Mesodermal cell (in vitro differentiated cells): ENCODE measurements around the gene STUM.
"Not testable (repeated sequence)": the region's sequence is repeated elsewhere in the genome, so short reads cannot be mapped to it uniquely, and the experiment has no call there.

ENCODE experiments used
- H3K27ac ChIP-seq: 2 replicates; pipeline ENCODE4 v1.7.0; 2013; ENCODE audit warnings: mild to moderate bottlenecking, low read depth, low read length, moderate library complexity; ENCODE audit not compliant: severe bottlenecking
- H3K36me3 ChIP-seq: 2 replicates; pipeline ENCODE4 v1.7.1; 2013; ENCODE audit warnings: mild to moderate bottlenecking, low read length, moderate library complexity; ENCODE audit not compliant: control insufficient read depth, insufficient read depth
- H3K4me1 ChIP-seq: one replicate; pipeline ENCODE4 v1.7.1; 2013; ENCODE audit warnings: mild to moderate bottlenecking, low read length; ENCODE audit not compliant: insufficient read depth, control insufficient read depth, poor library complexity, severe bottlenecking
- H3K4me3 ChIP-seq: 2 replicates; pipeline ENCODE4 v1.7.0; 2013; ENCODE audit warnings: low read length, control low read depth, mild to moderate bottlenecking; ENCODE audit not compliant: insufficient read depth, poor library complexity, severe bottlenecking; ENCODE audit errors: extremely low read depth
- H3K9me3 ChIP-seq: 2 replicates; pipeline ENCODE4 v1.7.1; 2013; ENCODE audit warnings: mild to moderate bottlenecking, low read length, moderate library complexity; ENCODE audit not compliant: control insufficient read depth
- WGBS, 2 experiments: methylation state at CpG; one replicate each; pipeline ENCODE4 v1.1.5; 2013; ENCODE audit warnings: missing lambda C conversion rate in 2 of 2; ENCODE audit not compliant: insufficient coverage in 2 of 2; 5-methylcytosine and 5-hydroxymethylcytosine counted together

STUM gene

DNA sequence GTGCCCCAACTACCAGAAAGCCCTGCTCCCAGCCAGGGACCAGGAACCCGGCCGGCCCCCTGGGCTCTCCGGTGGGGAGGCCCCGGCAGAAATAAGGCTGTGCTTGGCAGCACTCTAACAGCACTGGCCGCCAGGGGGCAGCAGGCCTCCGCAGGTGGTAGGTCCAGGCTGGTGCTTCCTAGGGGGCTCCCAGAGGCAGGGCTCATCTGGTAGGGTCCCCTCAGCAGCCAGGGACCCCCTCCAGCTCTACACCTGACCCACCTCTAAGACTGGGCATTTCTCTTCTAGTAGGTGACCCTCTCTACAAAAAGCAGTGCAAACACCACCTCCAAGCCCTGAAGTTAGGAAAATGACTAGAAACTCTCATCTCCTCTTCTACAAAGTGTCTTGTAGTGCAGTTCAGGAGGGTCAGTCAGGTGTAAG is 85.6 kb downstream of the STUM start:
- Histone ChIP-seq H3K36me3 (peaks cover 5% of the 10 kb centered on the region), H3K4me1 (no peaks in the 10 kb centered on the region), H3K4me3 (no peak overlapping the region), H3K9me3 (no peaks in the 10 kb centered on the region), H3K27ac (no peak overlapping the region)
- 18 to 28% methylated on average over 6 of the region's 6 CpGs for WGBS, 2 experiments

DNA sequence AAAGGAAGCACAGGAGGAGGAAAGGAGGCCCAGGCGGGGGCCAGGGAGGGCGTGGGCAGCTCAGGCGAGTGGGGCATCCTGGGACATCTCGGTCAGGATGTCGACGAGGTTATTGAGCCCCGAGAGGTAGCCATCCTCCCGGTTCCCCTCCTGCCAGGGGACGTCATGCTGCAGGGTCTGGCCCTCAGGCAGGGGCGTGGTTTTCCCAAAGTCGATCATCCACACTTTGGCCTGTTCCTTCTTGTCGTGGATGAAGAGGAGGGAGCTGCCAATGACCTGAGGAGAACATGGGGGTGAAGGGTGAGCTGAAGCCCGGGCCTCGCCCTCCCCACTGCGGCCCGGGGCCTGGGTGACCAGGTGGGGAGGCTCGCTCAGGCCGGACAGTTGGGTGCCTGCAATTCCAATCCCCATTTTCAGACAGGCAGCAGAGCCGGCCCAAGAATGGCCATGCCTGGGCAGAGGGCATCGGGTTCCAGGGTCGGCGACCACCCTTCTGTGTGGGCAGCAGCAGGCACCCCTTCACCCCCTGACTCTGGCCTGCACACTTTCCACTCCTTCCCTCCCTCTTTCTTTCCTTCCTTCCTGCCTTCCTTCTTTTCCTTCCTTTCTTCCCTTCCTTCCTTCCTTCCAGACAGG is 86.2 kb downstream of the STUM start:
- no peak overlapping the region for H3K4me3 ChIP-seq
- no peak overlapping the region for H3K27ac ChIP-seq
- H3K4me1 ChIP-seq: no peaks in the 10 kb centered on the region
- no peaks in the 10 kb centered on the region for H3K9me3 ChIP-seq
- 90 to 94% methylated on average over 22 of the region's 22 CpGs for whole genome bisulfite sequencing, 2 experiments
- H3K36me3 ChIP-seq: peaks cover 9% of the 10 kb centered on the region

DNA sequence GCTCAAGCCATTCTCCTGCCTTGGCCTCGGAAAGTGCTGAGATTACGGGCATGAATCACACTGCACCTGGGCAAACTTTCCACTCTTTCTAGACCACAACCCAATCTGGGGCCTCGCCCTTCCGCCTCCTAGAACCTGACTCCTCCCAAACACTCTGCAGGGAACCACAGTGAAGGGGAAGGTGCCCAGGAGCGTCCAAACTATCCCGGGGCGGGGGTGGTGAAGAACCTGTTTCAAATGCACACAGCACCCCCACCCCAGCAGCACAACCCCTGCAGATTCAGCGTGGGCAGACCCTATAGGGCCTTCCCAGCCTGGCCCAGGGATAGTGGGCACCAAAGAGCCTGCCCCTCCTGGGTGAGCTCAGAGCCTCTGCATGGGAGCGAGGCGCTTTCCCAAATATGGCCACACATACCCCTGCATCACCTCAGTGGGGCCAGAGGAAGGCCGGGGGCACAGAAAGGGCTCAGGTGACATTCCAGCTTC is 86.9 kb downstream of the STUM start:
- peaks cover 15% of the 10 kb centered on the region for H3K36me3 ChIP-seq
- 78 to 82% methylated on average over 8 of the region's 11 CpGs for WGBS, 2 experiments
- H3K27ac ChIP-seq: no peak overlapping the region
- H3K9me3 ChIP-seq: no peaks in the 10 kb centered on the region
- H3K4me3 ChIP-seq: no peak overlapping the region
- no peaks in the 10 kb centered on the region for H3K4me1 ChIP-seq

DNA sequence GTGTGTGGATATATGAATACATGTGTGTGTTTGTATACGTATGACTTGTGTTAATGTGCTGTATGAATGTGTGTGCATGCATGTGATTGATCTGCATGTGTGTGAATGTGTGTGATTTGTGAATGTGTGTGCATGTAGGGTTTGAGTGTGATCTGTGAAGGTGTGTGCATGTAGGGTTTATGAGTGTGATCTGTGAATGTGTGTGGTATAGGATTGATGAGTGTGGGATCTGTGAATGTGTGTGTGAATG is 88.2 kb downstream of the STUM start:
- Histone ChIP-seq H3K4me1 (no peaks in the 10 kb centered on the region), H3K36me3 (peaks cover 17% of the 10 kb centered on the region), H3K4me3 (no peak overlapping the region), H3K9me3 (no peaks in the 10 kb centered on the region), H3K27ac (no peak overlapping the region)
- 95 to 96% methylated on average over 1 of the region's 1 CpG for WGBS, 2 experiments

DNA sequence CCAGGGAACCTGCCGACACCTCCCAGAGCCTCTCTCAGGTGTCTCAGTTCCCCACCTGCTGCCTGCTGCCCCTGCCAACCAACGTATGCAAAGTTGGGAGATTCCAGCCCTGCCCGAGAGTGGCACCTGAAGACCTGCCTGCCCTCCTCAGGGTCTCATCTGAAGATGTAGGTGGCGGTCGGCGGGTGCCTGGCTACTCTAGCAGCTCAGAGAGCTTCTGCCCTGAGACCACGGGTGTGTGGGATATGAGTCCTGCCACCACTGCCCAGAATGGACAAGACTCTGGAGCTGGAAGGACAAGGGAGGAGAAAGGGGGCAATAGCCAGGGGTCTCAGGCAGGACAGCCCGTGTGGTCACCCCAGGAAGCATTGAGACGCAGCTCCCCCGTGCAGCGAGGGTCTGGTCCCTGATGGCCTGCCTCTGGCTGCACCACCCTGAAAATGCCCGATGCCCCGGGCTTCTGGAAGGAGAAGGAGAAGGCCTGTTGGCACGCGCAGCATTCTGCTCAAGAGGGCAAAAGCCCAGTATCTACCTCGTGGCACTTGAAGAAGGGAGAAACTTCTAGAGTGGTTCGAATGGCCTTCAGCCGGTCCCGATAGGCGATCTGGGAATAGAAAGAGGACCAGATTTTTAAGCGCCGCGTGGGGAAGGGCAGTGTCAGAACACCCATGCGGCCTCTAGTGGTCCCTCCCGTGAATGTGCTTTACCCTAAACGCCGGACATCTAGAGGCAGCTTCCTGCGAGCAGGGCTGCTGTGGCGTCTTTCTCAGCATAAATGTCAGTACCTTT is 88.8 kb downstream of the STUM start:
- peaks cover 23% of the 10 kb centered on the region for H3K36me3 ChIP-seq
- no peaks in the 10 kb centered on the region for H3K4me1 ChIP-seq
- H3K4me3 ChIP-seq: no peak overlapping the region
- no peak overlapping the region for H3K27ac ChIP-seq
- 80 to 86% methylated on average over 28 of the region's 29 CpGs for WGBS, 2 experiments
- H3K9me3 ChIP-seq: no peaks in the 10 kb centered on the region

DNA sequence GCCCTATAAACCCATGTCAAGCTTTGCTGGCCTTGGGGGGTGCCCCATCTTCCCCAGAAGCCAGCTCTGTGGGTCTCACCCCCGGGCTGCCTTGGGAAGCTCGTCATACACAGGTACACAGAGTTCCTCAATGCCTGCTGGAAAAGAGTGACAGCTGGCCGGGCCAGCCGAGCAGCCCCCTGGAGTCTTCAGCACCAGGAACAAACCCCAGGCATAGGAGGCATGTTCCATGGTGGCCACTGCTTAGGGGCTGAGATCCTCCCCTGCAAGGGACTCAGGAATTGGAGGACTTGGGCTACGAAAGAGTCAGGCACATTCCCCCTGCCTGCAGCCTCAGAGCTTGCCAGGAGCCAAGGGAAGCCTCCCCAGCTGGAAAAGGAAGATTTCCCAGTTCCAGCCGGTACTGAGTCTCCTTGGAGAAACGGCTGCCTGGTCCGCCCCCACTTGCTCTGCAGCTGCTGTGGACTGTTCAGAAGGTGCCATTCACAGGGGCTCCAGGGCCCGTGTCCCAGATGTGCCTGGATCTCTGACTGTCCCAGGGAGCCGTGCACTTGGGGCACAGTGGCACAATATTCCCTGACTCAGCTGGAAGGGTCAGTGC is 89.5 kb downstream of the STUM start:
- H3K9me3 ChIP-seq: no peaks in the 10 kb centered on the region
- peaks cover 6% of the 10 kb centered on the region for H3K4me1 ChIP-seq
- 85 to 89% methylated on average over 9 to 10 of the region's 10 CpGs for WGBS, 2 experiments
- H3K27ac ChIP-seq: no peak overlapping the region
- peaks cover 25% of the 10 kb centered on the region for H3K36me3 ChIP-seq
- no peak overlapping the region for H3K4me3 ChIP-seq

DNA sequence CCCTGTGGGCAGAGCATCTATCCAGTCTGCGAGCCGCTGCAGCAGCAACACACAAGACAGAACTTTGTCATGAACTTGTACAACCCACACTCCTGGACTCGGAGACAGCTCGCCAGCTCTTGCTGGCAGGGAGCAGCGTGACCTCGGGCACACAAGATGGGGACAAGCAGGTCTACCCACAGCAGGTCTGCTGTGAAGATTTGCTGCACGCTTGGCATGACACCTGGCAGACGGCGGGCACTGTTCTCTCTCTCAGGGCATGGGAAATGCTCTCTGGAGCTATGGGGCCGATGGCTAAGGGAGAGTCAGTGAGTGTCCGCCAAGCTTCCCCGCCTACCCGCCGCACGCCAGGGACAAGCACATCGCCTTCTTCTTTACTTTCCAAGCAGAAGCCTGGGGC is 90.0 kb downstream of the STUM start:
- peaks cover 25% of the 10 kb centered on the region for H3K36me3 ChIP-seq
- no peak overlapping the region for H3K27ac ChIP-seq
- H3K4me1 ChIP-seq: peaks cover 10% of the 10 kb centered on the region
- H3K4me3 ChIP-seq: no peak overlapping the region
- no peaks in the 10 kb centered on the region for H3K9me3 ChIP-seq
- 88 to 98% methylated on average over 12 to 16 of the region's 16 CpGs for WGBS, 2 experiments

DNA sequence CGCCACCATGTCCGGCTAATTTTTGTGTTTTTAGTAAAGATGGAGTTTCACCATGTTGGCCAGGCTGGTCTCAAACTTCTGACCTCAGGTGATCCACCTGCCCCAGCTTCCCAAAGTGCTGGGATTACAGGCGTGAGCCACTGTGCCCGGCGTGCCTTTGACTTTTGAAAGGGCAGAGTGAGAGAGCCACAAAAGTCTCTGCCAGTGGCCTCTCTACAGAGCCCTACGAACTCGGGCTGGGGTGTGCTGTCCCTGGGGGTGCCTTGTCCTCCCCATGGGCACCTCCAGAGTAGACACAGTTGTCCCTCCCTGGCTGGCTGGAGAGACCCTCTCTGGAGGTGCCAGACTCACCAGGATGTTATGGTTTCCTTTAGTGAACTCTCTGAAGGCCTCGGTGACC is 90.6 kb downstream of the STUM start:
- H3K4me3 ChIP-seq, H3K9me3 ChIP-seq, H3K27ac ChIP-seq: not testable (repeated sequence)
- Histone ChIP-seq H3K36me3 (peaks cover 25% of the 10 kb centered on the region), H3K4me1 (peaks cover 16% of the 10 kb centered on the region)
- 90 to 92% methylated on average over 6 to 8 of the region's 8 CpGs for WGBS, 2 experiments

DNA sequence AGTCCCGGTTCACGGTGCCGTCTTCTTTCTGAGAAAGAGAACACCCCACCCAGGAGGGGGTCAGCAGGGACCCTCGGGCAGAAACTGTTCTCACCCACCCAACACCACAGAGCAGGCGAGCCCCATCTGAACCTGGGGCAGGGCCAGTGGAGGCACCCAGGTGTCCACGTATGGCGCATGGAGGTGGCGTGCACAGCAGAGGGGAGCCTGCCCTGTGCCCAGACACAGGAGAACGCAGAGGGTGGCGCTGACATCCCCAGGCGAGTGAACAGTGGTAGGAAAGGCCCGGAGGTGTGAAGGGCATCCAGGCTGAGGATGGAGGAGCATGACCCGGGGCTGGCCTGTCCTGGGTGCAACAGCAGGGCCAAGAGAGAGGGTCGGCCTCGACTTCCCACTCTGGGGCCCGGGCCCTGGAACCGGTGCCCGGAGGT is 91.1 kb downstream of the STUM start:
- H3K9me3 ChIP-seq: no peaks in the 10 kb centered on the region
- H3K4me1 ChIP-seq: peaks cover 18% of the 10 kb centered on the region
- WGBS, 2 experiments: 94 to 95% methylated on average over 14 to 15 of the region's 18 CpGs
- peaks cover 27% of the 10 kb centered on the region for H3K36me3 ChIP-seq
- H3K4me3 ChIP-seq: no peak overlapping the region
- no peak overlapping the region for H3K27ac ChIP-seq

DNA sequence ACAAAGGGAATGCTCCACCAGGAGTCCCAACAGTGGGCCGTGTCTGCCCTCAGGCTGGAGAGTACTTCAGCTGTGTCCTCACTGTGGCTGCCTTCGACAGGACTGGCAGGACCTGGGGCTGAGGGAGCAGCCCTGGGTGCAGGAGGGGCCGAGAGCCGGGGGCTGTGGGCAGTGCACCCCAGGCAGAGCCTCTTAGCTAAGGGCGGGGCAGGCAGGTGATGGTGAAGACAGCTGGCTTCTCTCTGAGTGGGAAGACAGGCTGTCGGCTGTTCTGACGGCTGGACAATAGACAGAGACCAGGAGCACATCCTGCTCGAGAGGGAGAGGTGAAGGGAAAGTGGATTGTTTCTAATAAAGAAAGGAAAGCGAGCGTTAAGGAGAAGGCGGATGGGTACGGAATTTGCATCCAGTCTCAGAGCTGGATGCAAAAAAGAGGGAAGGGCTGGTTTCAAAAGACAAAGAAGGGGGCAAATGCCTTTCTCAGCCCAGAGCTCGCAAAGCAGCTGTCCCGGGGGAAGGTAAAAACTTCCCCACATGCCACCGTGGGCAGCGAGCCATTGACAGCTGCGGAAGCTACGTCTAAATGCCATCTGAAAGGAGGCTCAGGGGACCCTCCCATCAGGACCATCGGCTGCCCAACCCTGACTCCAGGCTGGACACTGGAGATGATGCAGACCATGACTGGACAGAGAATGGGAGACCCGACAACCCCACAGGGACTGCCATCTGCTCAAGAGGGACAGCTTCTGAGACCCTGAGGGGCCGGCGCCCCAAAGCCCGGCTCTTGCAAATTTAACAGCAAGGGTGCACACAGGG is 92.0 kb downstream of the STUM start:
- H3K36me3 ChIP-seq: peaks cover 35% of the 10 kb centered on the region
- no peak overlapping the region for H3K27ac ChIP-seq
- 85 to 87% methylated on average over 19 of the region's 23 CpGs for WGBS, 2 experiments
- H3K9me3 ChIP-seq: no peaks in the 10 kb centered on the region
- peaks cover 27% of the 10 kb centered on the region for H3K4me1 ChIP-seq
- no peak overlapping the region for H3K4me3 ChIP-seq
